Breast epithelium (tissue), 4 donors: ENCODE measurements around the gene SGK2. TPM values are rescaled to one million over a fixed set of nuclear protein-coding genes. Genes with fewer than 3 reads are reported as not detected.

Experiments
- DNase-seq, 2 donors: peaks; one replicate each; pipeline ENCODE4 v3.0.0-alpha.2; 2019; ENCODE audit warnings: low spot score in 2 of 2
- H3K27ac ChIP-seq, 2 donors: fragments of 200-600 bp; sonication (generic) in 1 of 2; one replicate each; pipeline ENCODE4 v1.5.1; 2016 to 2019; ENCODE audit warnings: mild to moderate bottlenecking in 1 of 2
- H3K27me3 ChIP-seq, 2 donors: fragments of 200-600 bp; sonication (generic) in 1 of 2; one replicate each; pipeline versions ENCODE4 v1.5.1 to v1.6.0; 2017 to 2019; ENCODE audit warnings: control low read depth in 1 of 2, mild to moderate bottlenecking in 1 of 2
- H3K36me3 ChIP-seq: fragments of 200-600 bp; one replicate; pipeline ENCODE4 v1.5.1; 2019
- H3K4me1 ChIP-seq, 2 donors: fragments of 200-600 bp; sonication (generic); one replicate each; pipeline ENCODE4 v1.5.1; 2016 to 2019; ENCODE audit warnings: control low read depth in 1 of 2
- H3K4me3 ChIP-seq, 3 donors: fragments of 200-600 bp; sonication (generic); 1 replicate in 2 of 3; 2 replicates in 1 of 3; pipeline ENCODE4 v1.5.1; 2016 to 2019; ENCODE audit warnings: mild to moderate bottlenecking in 3 of 3, moderate library complexity in 2 of 3
- H3K9me3 ChIP-seq, 2 donors: fragments of 200-600 bp; sonication (generic) in 1 of 2; one replicate each; pipeline ENCODE4 v1.5.1; 2016 to 2019; ENCODE audit warnings: control low read depth in 1 of 2
- CTCF ChIP-seq, 3 donors: fragments of 450-650 bp; IDR thresholded peaks; one replicate each; pipeline ENCODE4 v1.5.1; 2016 to 2017; ENCODE audit warnings: antibody characterized with exemption in 3 of 3, mild to moderate bottlenecking in 3 of 3, moderate library complexity in 3 of 3
- POLR2A ChIP-seq: fragments of 450-650 bp; IDR thresholded peaks from one replicate; pipeline ENCODE4 v1.6.1; 2016; ENCODE audit warnings: antibody characterized with exemption, mild to moderate bottlenecking, moderate library complexity
- POLR2AphosphoS5 ChIP-seq, 3 donors: sonication (generic); formaldehyde crosslinking; IDR thresholded peaks; one replicate each; pipeline ENCODE4 v1.6.1; 2017; ENCODE audit warnings: antibody characterized with exemption in 3 of 3
- intact Hi-C: fragments of 100-400 bp; cut with DNase I; formaldehyde crosslinking; loops from one replicate; pipeline ENCODE4 v1.15.1; 2023; ENCODE audit warnings: low total_unique reads
- total RNA-seq, 3 donors: library from RNA; depleted of rRNA; stranded (reverse); fragments of >200 nt; gene quantifications; one replicate each; pipeline ENCODE4 v1.1.0, GENCODE V29; 2016

Gene SGK2
- total RNA-seq, 3 donors from 2014 or later: 4.1 to 8.2 (median 6.4) TPM

- Histone ChIP-seq H3K4me1 (no peaks in the 10 kb centered on the region), H3K27me3 (no peaks in the 10 kb centered on the region), H3K27ac (no peak overlapping the region), H3K9me3 (peaks cover 0 to 4% of the 10 kb centered on the region in 2 donors), H3K36me3 (no peaks in the 10 kb centered on the region), H3K4me3 (no peak overlapping the region)
- DNase-seq: no peak
- intact Hi-C loops: no loop called here
- TF ChIP-seq CTCF (IDR thresholded peaks at IDR 0.05): no peak
- TF ChIP-seq POLR2AphosphoS5 (IDR thresholded peaks at IDR 0.05): no peak
- TF ChIP-seq POLR2A: no peak
Measured at GRCh38 chr20:43545837-43546578, 12.8 kb upstream of the SGK2 start.

GRCh38 chr20:43548273-43548880, 10.4 kb upstream of the SGK2 start:
- peaks cover 0 to 4% of the 10 kb centered on the region in 2 donors for H3K9me3 ChIP-seq
- H3K4me3 ChIP-seq: no peak overlapping the region
- intact Hi-C loops: no loop called here
- DNase-seq: no peak
- H3K27ac ChIP-seq: no peak overlapping the region
- TF ChIP-seq POLR2AphosphoS5 (IDR thresholded peaks at IDR 0.05): no peak
- no peak for TF ChIP-seq POLR2A
- no peak for TF ChIP-seq CTCF (IDR thresholded peaks at IDR 0.05)
- H3K36me3 ChIP-seq: no peaks in the 10 kb centered on the region
- no peaks in the 10 kb centered on the region for H3K4me1 ChIP-seq
- no peaks in the 10 kb centered on the region for H3K27me3 ChIP-seq

GRCh38 chr20:43549416-43550065, 9.3 kb upstream of the SGK2 start:
- Histone ChIP-seq H3K4me3 (no peak overlapping the region), H3K36me3 (no peaks in the 10 kb centered on the region), H3K4me1 (no peaks in the 10 kb centered on the region), H3K27ac (no peak overlapping the region), H3K27me3 (no peaks in the 10 kb centered on the region), H3K9me3 (peaks cover 0 to 4% of the 10 kb centered on the region in 2 donors)
- intact Hi-C loops: no loop called here
- DNase-seq: no peak
- TF ChIP-seq CTCF (IDR thresholded peaks at IDR 0.05) (no peak), POLR2A (no peak)

DNA sequence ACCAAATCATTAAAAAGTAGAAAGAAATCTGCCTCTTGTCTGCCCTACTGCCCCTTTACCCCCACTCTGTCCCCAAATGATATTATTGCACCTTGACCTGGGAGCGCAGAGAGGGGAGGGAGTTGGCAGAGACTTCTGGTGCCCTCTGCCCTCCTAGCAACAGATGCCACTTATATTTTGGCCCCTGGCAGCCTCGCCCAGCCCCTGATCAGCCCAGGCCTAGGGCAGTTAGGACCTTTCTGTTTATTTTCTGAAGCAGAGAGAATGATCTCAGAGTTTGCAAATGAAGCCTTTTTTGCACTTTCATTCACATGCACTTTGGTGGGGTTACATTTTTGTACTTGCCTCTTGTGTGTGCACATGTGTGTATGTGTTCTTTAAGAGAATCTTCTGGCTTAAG, 8.4 kb upstream of the SGK2 start:
- no peak for TF ChIP-seq CTCF (IDR thresholded peaks at IDR 0.05)
- TF ChIP-seq POLR2A: no peak
- no peak for TF ChIP-seq POLR2AphosphoS5 (IDR thresholded peaks at IDR 0.05)
- DNase-seq: no peak
- no peak overlapping the region for H3K4me3 ChIP-seq
- no peaks in the 10 kb centered on the region for H3K36me3 ChIP-seq
- H3K9me3 ChIP-seq: peaks cover 0 to 4% of the 10 kb centered on the region in 2 donors
- no peaks in the 10 kb centered on the region for H3K27me3 ChIP-seq
- no peaks in the 10 kb centered on the region for H3K4me1 ChIP-seq
- no peak overlapping the region for H3K27ac ChIP-seq
- intact Hi-C loops: no loop called here

DNA sequence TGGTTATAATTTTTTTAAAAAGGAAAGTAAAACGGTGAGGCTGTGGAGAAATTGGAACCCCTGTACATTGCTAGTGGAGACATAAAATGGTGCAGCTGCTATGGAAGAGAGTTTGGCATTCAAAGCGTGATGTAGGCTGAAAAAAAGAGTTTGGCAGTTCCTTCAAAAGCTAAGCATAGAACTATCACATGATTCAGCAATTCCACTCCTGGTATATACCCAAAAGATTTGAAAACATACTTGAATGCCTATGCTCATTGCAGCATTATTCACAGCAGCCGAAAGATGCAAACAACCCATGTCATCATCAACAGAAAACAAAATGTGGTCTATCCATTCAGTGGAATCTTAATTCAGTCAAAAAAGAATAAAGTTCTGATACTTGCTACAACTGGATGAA, 4.5 kb upstream of the SGK2 start:
- no peaks in the 10 kb centered on the region for H3K4me1 ChIP-seq
- TF ChIP-seq POLR2AphosphoS5 (IDR thresholded peaks at IDR 0.05): no peak
- no peak for TF ChIP-seq POLR2A
- no peak for TF ChIP-seq CTCF (IDR thresholded peaks at IDR 0.05)
- intact Hi-C loops: no loop called here
- no peak overlapping the region for H3K4me3 ChIP-seq
- DNase-seq: no peak
- H3K27ac ChIP-seq: no peak overlapping the region
- H3K36me3 ChIP-seq: no peaks in the 10 kb centered on the region
- no peaks in the 10 kb centered on the region for H3K27me3 ChIP-seq
- H3K9me3 ChIP-seq: no peaks in the 10 kb centered on the region
